Fibroblast of skin of back (primary cell): ENCODE measurements around the gene BMAL2. TPM values are rescaled to one million over a fixed set of nuclear protein-coding genes. Genes with fewer than 3 reads are reported as not detected.

ENCODE experiments used
- DNase-seq: peaks from one replicate; pipeline ENCODE4 v3.0.0-alpha.2; 2013
- polyA plus RNA-seq, 2 experiments: library from polyadenylated mRNA; unstranded; fragments of 120-200 nt; gene quantifications; one replicate each; pipeline ENCODE4 v1.2.1, GENCODE V29; 2013; ENCODE audit not compliant: insufficient read length in 2 of 2

Gene BMAL2
- 20.3 TPM for polyA plus RNA-seq (2013, experiment 1 of 2; ENCODE audit: insufficient read length)
- polyA plus RNA-seq (2013, experiment 2 of 2; ENCODE audit: insufficient read length), result 15.6 TPM

GRCh38 chr12:27332714-27333402 lies at the start of gene BMAL2:
TSS of gene BMAL2 (plus strand) at chr12:27332836. CDS start at chr12:27333073, 237 bp downstream.
- DNase-seq, result peak; percentile 59

- DNase-seq, result no peak
Observed at GRCh38 chr12:27284021-27284420, 48.6 kb upstream of the BMAL2 start.

GRCh38 chr12:27284751-27285150 lies 47.9 kb upstream of the BMAL2 start:
- DNase-seq, result peak; percentile 97

- peak; percentile 78 for DNase-seq
Observed at GRCh38 chr12:27285403-27285802, 47.2 kb upstream of the BMAL2 start.

GRCh38 chr12:27289414-27289813 lies 43.2 kb upstream of the BMAL2 start:
- peak; percentile 39 for DNase-seq

- DNase-seq, result no peak
Observed at GRCh38 chr12:27290501-27291168, 42.0 kb upstream of the BMAL2 start.

GRCh38 chr12:27291862-27292261 lies 40.8 kb upstream of the BMAL2 start:
- DNase-seq, result no peak

GRCh38 chr12:27292718-27293117 lies 39.9 kb upstream of the BMAL2 start:
- no peak for DNase-seq

GRCh38 chr12:27293463-27293862 lies 39.2 kb upstream of the BMAL2 start:
- peak; percentile 58 for DNase-seq

GRCh38 chr12:27296674-27297073 lies 36.0 kb upstream of the BMAL2 start:
- DNase-seq, result no peak

GRCh38 chr12:27297566-27297965 lies 35.1 kb upstream of the BMAL2 start:
- DNase-seq, result no peak

- no peak for DNase-seq
Observed at GRCh38 chr12:27299102-27299501, 33.5 kb upstream of the BMAL2 start.

GRCh38 chr12:27300226-27300625 lies 32.4 kb upstream of the BMAL2 start:
- DNase-seq, result no peak

- DNase-seq, result peak; percentile 64
Observed at GRCh38 chr12:27303139-27304111, 29.2 kb upstream of the BMAL2 start.

GRCh38 chr12:27304856-27305255 lies 27.8 kb upstream of the BMAL2 start:
- DNase-seq, result no peak

- peak; percentile 55 for DNase-seq
Observed at GRCh38 chr12:27305673-27306456, 26.8 kb upstream of the BMAL2 start.

GRCh38 chr12:27309293-27309994 lies 23.2 kb upstream of the BMAL2 start:
- no peak for DNase-seq

- DNase-seq, result no peak
Observed at GRCh38 chr12:27309995-27310315, 22.7 kb upstream of the BMAL2 start.

- no peak for DNase-seq
Observed at GRCh38 chr12:27316947-27317346, 15.7 kb upstream of the BMAL2 start.

GRCh38 chr12:27319409-27319808 lies 13.2 kb upstream of the BMAL2 start:
- DNase-seq, result peak; percentile 70

- no peak for DNase-seq
Observed at GRCh38 chr12:27319848-27320247, 12.8 kb upstream of the BMAL2 start.

- DNase-seq, result no peak
Observed at GRCh38 chr12:27324530-27324929, 8.1 kb upstream of the BMAL2 start.
